Measurements from ENCODE around the gene CNTFR. TPM values are rescaled to one million over a fixed set of nuclear protein-coding genes. Genes with fewer than 3 reads are reported as not detected.

The CNTFR gene
- total and polyA plus RNA-seq, 4 donors, result 0.75 to 3.3 (median 2.0) TPM

GRCh38 chr9:34544035-34544434, 45.5 kb downstream of the CNTFR start (continued):
- peak; percentile 53 for TF ChIP-seq REST (IDR thresholded peaks at IDR 0.05)
- peak; percentile 79 for TF ChIP-seq FOXA1 (IDR thresholded peaks at IDR 0.05)
- TF ChIP-seq JUND (IDR thresholded peaks at IDR 0.05), result peak in 1 of 2 donors; percentile 63
- TF ChIP-seq SP1 (IDR thresholded peaks at IDR 0.05), result peak; percentile 66
- TF ChIP-seq RXRA (IDR thresholded peaks at IDR 0.05), result peak; percentile 75 to 78
- TF ChIP-seq ATF3 (IDR thresholded peaks at IDR 0.05), result no peak

GRCh38 chr9:34541540-34541939, 48.0 kb downstream of the CNTFR start:
- H3K9me3 ChIP-seq (ENCODE audit: control insufficient read depth in 4 of 4, low read length in 3 of 4), result no peaks in the 10 kb centered on the region
- WGBS, result 87% methylated on average over 7 of the region's 7 CpGs
- no peaks in the 10 kb centered on the region for H3K36me3 ChIP-seq (ENCODE audit: control insufficient read depth in 4 of 4, insufficient read depth in 3 of 4, low read depth in 1 of 4, low read length in 3 of 4)
- no peak overlapping the region for H3K27ac ChIP-seq (ENCODE audit: low read depth in 1 of 2, low read length in 2 of 2)
- H3K4me3 ChIP-seq (ENCODE audit: low read depth in 1 of 3, low read length in 3 of 3), result no peak overlapping the region
- no peak overlapping the region for H3K9ac ChIP-seq (ENCODE audit: low read depth in 1 of 2, low read length in 2 of 2)
- DNase-seq (ENCODE audit: low spot score), result no peak
- peaks cover 7 to 17% (median 11%) of the 10 kb centered on the region in 4 donors for H3K4me1 ChIP-seq (ENCODE audit: control insufficient read depth in 4 of 4, insufficient read depth in 4 of 4, low read length in 3 of 4)
- H3K27me3 ChIP-seq (ENCODE audit: control insufficient read depth in 4 of 4, insufficient read depth in 4 of 4, low read length in 3 of 4), result no peaks in the 10 kb centered on the region
- TF ChIP-seq JUND (IDR thresholded peaks at IDR 0.05) (no peak), GABPA (IDR thresholded peaks at IDR 0.05 in 1 of 2, conservative IDR thresholded peaks at IDR 0.05 in 1 of 2) (no peak), RXRA (IDR thresholded peaks at IDR 0.05) (no peak), SP1 (IDR thresholded peaks at IDR 0.05) (no peak), HNF4A (conservative IDR thresholded peaks at IDR 0.05) (no peak), YY1 (IDR thresholded peaks at IDR 0.05) (no peak), EGR1 (IDR thresholded peaks at IDR 0.05; ENCODE audit: low read depth in 2 of 2) (no peak), FOXA1 (IDR thresholded peaks at IDR 0.05) (no peak), RAD21 (IDR thresholded peaks at IDR 0.05) (no peak), MAX (IDR thresholded peaks at IDR 0.05) (no peak), TAF1 (conservative IDR thresholded peaks at IDR 0.05) (no peak), ATF3 (IDR thresholded peaks at IDR 0.05) (no peak)

- Histone ChIP-seq H3K36me3 (ENCODE audit: control insufficient read depth in 4 of 4, insufficient read depth in 3 of 4, low read depth in 1 of 4, low read length in 3 of 4) (no peaks in the 10 kb centered on the region), H3K27me3 (ENCODE audit: control insufficient read depth in 4 of 4, insufficient read depth in 4 of 4, low read length in 3 of 4) (no peaks in the 10 kb centered on the region), H3K27ac (ENCODE audit: low read depth in 1 of 2, low read length in 2 of 2) (no peak overlapping the region), H3K4me1 (ENCODE audit: control insufficient read depth in 4 of 4, insufficient read depth in 4 of 4, low read length in 3 of 4) (peaks cover 7 to 16% (median 11%) of the 10 kb centered on the region in 4 donors), H3K4me3 (ENCODE audit: low read depth in 1 of 3, low read length in 3 of 3) (no peak overlapping the region), H3K9ac (ENCODE audit: low read depth in 1 of 2, low read length in 2 of 2) (no peak overlapping the region), H3K9me3 (ENCODE audit: control insufficient read depth in 4 of 4, low read length in 3 of 4) (no peaks in the 10 kb centered on the region)
- no peak for TF ChIP-seq MAX (IDR thresholded peaks at IDR 0.05)
- TF ChIP-seq YY1 (IDR thresholded peaks at IDR 0.05), result no peak
- no peak for TF ChIP-seq NR2F2 (IDR thresholded peaks at IDR 0.05)
- TF ChIP-seq HNF4A (conservative IDR thresholded peaks at IDR 0.05), result no peak
- no peak for TF ChIP-seq SP1 (IDR thresholded peaks at IDR 0.05)
- TF ChIP-seq ZBTB33 (IDR thresholded peaks at IDR 0.05), result no peak
- TF ChIP-seq TAF1 (conservative IDR thresholded peaks at IDR 0.05), result no peak
- TF ChIP-seq JUND (IDR thresholded peaks at IDR 0.05), result no peak
- TF ChIP-seq RXRA (IDR thresholded peaks at IDR 0.05), result no peak
- TF ChIP-seq REST (IDR thresholded peaks at IDR 0.05), result no peak
- TF ChIP-seq ATF3 (IDR thresholded peaks at IDR 0.05), result no peak
- DNase-seq (ENCODE audit: low spot score), result no peak
- 80% methylated on average over 2 of the region's 2 CpGs for WGBS
Measured at GRCh38 chr9:34540827-34541226, 48.7 kb downstream of the CNTFR start.

Data from liver (tissue), 9 donors.